Ishikawa (cell line): ENCODE measurements around the gene ATG4A.

Source experiments
- EP300 ChIP-seq: IDR thresholded peaks from 2 replicates; pipeline ENCODE4 v1.6.1; 2012; ENCODE audit warnings: borderline replicate concordance
- USF1 ChIP-seq: IDR thresholded peaks from 2 replicates; pipeline ENCODE4 v1.6.1; 2012

DNA sequence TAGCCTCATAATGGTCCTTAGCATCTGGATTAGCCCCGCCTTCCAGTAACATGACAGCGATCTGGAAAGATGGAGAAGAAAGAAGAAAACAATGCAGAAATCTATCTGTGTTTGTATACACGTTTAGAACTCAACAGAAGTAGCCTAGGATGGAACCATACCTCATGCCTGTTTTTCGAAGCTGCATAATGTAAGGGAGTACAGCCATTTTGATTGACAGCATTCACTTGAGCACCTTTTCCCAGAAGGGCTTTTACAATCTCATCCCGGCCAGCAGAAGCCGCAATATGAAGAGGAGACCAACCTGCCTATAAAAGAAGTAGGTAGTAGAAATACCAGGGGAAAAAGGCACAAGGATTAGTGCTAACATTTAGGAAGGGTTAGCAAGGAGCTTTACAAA, 3.8 kb upstream of the ATG4A start:
- no peak for TF ChIP-seq EP300
- TF ChIP-seq USF1: no peak
